Measurements from ENCODE around the gene PIK3C2A. TPM values are rescaled to one million over a fixed set of nuclear protein-coding genes. Genes with fewer than 3 reads are reported as not detected.

PIK3C2A gene
- total and polyA plus RNA-seq, 2 of the 13 experiments (the other 11 are each of a cell fraction or from before 2014, with no cell fraction given): 27.5 to 49.9 TPM

- H3K79me2 ChIP-seq (ENCODE audit: insufficient read depth, low read length): peaks cover 84% of the 10 kb centered on the region
- TF ChIP-seq KAT8 (CRISPR knock-in tag; IDR thresholded peaks at IDR 0.05) (no peak), SNAPC2 (CRISPR knock-in tag; IDR thresholded peaks at IDR 0.05) (no peak), ZNF816 (CRISPR knock-in tag; IDR thresholded peaks at IDR 0.05; ENCODE audit: borderline replicate concordance) (peak; percentile 24; the same call in 1 of the 2 replicates), CHD4 (IDR thresholded peaks at IDR 0.05; ENCODE audit: borderline replicate concordance, low read length) (no peak), PRDM10 (CRISPR knock-in tag; IDR thresholded peaks at IDR 0.05; ENCODE audit: low read depth) (0 out of 2 replicates have a peak, but pooled peaks have one; percentile 13)
- peak overlapping the region; percentile 58 for H3K27ac ChIP-seq (ENCODE audit: extremely low read length, insufficient read depth, low read length)
- no TSS peak for BruUV-seq (replicated peaks)
- peak overlapping the region; percentile 14; the same call in 1 of the 2 replicates for H3K9ac ChIP-seq (ENCODE audit: insufficient read depth, low read depth, low read length)
- DNase-seq (ENCODE audit: low spot score) (no peak), ATAC-seq (no peak), FAIRE-seq (no peak)
- ChIA-PET CTCF (ENCODE audit: low intra/inter-chr PET ratio, low total read pairs) (no interaction called here), POLR2A (no interaction called here)
- peaks cover 29% of the 10 kb centered on the region for H4K20me1 ChIP-seq (ENCODE audit: insufficient read depth, low read length)
- intact Hi-C loops (cut with micrococcal nuclease; ENCODE audit: unreplicated experiment) (no loop called here), in situ Hi-C loops (cut with HindIII; ENCODE audit: extremely low pct_ligation_motif_present, low pct_unique_long_range_greater_than_20kb) (no loop called here)
- WGBS (ENCODE audit: low lambda C conversion rate): 82% methylated on average over 11 of the region's 11 CpGs
- no peaks in the 10 kb centered on the region for H3K27me3 ChIP-seq (ENCODE audit: control insufficient read depth in 1 of 2, insufficient read depth in 2 of 2, low read length in 2 of 2)
- H3K4me3 ChIP-seq (replicated peaks in 1 of 3; ENCODE audit: insufficient read depth in 1 of 3, low read depth in 2 of 3, low read length in 3 of 3): no peak overlapping the region; a peak in 1 of 6 replicates
- no peaks in the 10 kb centered on the region for H3K9me3 ChIP-seq (ENCODE audit: low read length)
- no peak overlapping the region for H2AFZ ChIP-seq (ENCODE audit: low read length)
- peaks cover 56% of the 10 kb centered on the region for H3K4me1 ChIP-seq (ENCODE audit: insufficient read depth, low read length)
- peak overlapping the region; percentile 53 for H3K4me2 ChIP-seq (ENCODE audit: low read depth, low read length)
- peaks cover 8 to 48% of the 10 kb centered on the region in 2 experiments for H3K36me3 ChIP-seq (replicated peaks in 1 of 2; ENCODE audit: control insufficient read depth in 1 of 2, insufficient read depth in 2 of 2, low read length in 2 of 2)
Observed at GRCh38 chr11:17165247-17165890, 42.4 kb downstream of the PIK3C2A start.

All from HepG2 (cell line).